Amygdala (tissue), 56 donors: ENCODE measurements around the gene ADPRHL1.

Experiments used
- DNase-seq, 56 donors: peaks; one replicate each; lab custom pipeline; 2025; lab: John Stamatoyannopoulos, UW

ADPRHL1 gene

GRCh38 chr13:113356596-113356995, 96.7 kb downstream of the ADPRHL1 start:
- DNase-seq: no peak

GRCh38 chr13:113355621-113356020, 97.7 kb downstream of the ADPRHL1 start:
- no peak for DNase-seq

- DNase-seq: no peak
Measured at GRCh38 chr13:113354831-113355610, 98.3 kb downstream of the ADPRHL1 start.

GRCh38 chr13:113353254-113353653, 100.0 kb downstream of the ADPRHL1 start:
- no peak for DNase-seq

- peak in 8 of 56 donors; percentile 10 to 38 (median 23) for DNase-seq
Measured at GRCh38 chr13:113351514-113352026, 101.7 kb downstream of the ADPRHL1 start.

- DNase-seq: no peak
Measured at GRCh38 chr13:113350938-113351335, 102.4 kb downstream of the ADPRHL1 start.

GRCh38 chr13:113350065-113350937, 103.0 kb downstream of the ADPRHL1 start:
- DNase-seq: no peak
